H1 (cell line): ENCODE data around the gene THAP11. TPM values are rescaled to one million over a fixed set of nuclear protein-coding genes. Genes with fewer than 3 reads are reported as not detected.
A peak's percentile ranks its signal among the peaks of the same experiment; 100 is the strongest.

Experiments used
- CTCF ChIA-PET: fragments of 300-600 bp; sonication (Branson Sonifier 250); formaldehyde crosslinking; loops from one replicate; lab custom pipeline; 2021; ENCODE audit not compliant: partially characterized antibody; lab: Charles Lee
- POLR2A ChIA-PET: fragments of 300-600 bp; sonication (Branson Sonifier 250); formaldehyde crosslinking; loops from one replicate; lab custom pipeline; 2021; ENCODE audit warnings: inconsistent platforms; ENCODE audit not compliant: partially characterized antibody; lab: Charles Lee
- DNase-seq, 2 experiments: peaks; one replicate each; pipeline versions ENCODE4 v3.0.0 to v3.0.0-alpha.2; 2010 to 2022; ENCODE audit warnings: low spot score in 2 of 2, low read depth in 1 of 2, mixed read lengths in 1 of 2
- FAIRE-seq: peaks from 2 replicates; lab custom pipeline; 2011; peaks lifted over from hg19 to GRCh38; lab: Jason Lieb, UNC
- H2AFZ ChIP-seq: 2 replicates; pipeline ENCODE4 v1.8.1; 2012; ENCODE audit warnings: low read length, inconsistent platforms
- H2AK5ac ChIP-seq: 2 replicates; pipeline ENCODE4 v1.6.1; 2013; ENCODE audit warnings: low read depth, low read length
- H2BK120ac ChIP-seq: replicated peaks from 2 replicates; pipeline ENCODE3; 2013; ENCODE audit warnings: low read depth, low read length, inconsistent platforms
- H2BK12ac ChIP-seq: 2 replicates; pipeline ENCODE4 v1.6.1; 2013; ENCODE audit warnings: low read depth, low read length
- H2BK15ac ChIP-seq: 2 replicates; pipeline ENCODE4 v1.6.1; 2013; ENCODE audit warnings: low read length
- H2BK20ac ChIP-seq: 2 replicates; pipeline ENCODE4 v1.6.1; 2013; ENCODE audit warnings: low read length
- H2BK5ac ChIP-seq: 2 replicates; pipeline ENCODE4 v1.6.1; 2013; ENCODE audit warnings: low read depth, low read length
- H3K14ac ChIP-seq: 2 replicates; pipeline ENCODE4 v1.6.1; 2013; ENCODE audit warnings: inconsistent platforms; ENCODE audit not compliant: insufficient read length
- H3K18ac ChIP-seq: 2 replicates; pipeline ENCODE4 v1.6.1; 2013; ENCODE audit warnings: low read length; ENCODE audit errors: extremely low read depth
- H3K23ac ChIP-seq: 2 replicates; pipeline ENCODE4 v1.6.1; 2013; ENCODE audit warnings: inconsistent platforms; ENCODE audit not compliant: insufficient read length
- H3K23me2 ChIP-seq: 2 replicates; pipeline ENCODE4 v1.6.1; 2013; ENCODE audit warnings: low read depth, low read length
- H3K27ac ChIP-seq: 2 replicates; pipeline ENCODE4 v1.6.1; 2011; ENCODE audit warnings: low read depth, low read length, inconsistent platforms
- H3K27me3 ChIP-seq, 4 experiments: replicated peaks in 1 of 4; 1 replicate in 1 of 4; 2 replicates in 3 of 4; pipeline versions ENCODE4 v1.6.1 to v1.8.1; 2011 to 2013; ENCODE audit warnings: low read length in 3 of 4, mild to moderate bottlenecking in 3 of 4, inconsistent platforms in 2 of 4, mixed read lengths in 2 of 4, moderate library complexity in 1 of 4; ENCODE audit not compliant: control insufficient read depth in 3 of 4, insufficient read depth in 3 of 4; ENCODE audit errors: extremely low read depth in 1 of 4
- H3K36me3 ChIP-seq, 4 experiments: 2 replicates each; pipeline versions ENCODE4 v1.6.1 to v1.8.1; 2011 to 2013; ENCODE audit warnings: mild to moderate bottlenecking in 4 of 4, low read length in 3 of 4, moderate library complexity in 2 of 4, control low read depth in 1 of 4, inconsistent platforms in 1 of 4; ENCODE audit not compliant: insufficient read depth in 4 of 4, control insufficient read depth in 2 of 4
- H3K4ac ChIP-seq: replicated peaks from 2 replicates; pipeline ENCODE3; 2013; ENCODE audit warnings: low read length, low read depth, mixed read lengths, inconsistent platforms; ENCODE audit not compliant: insufficient read length
- H3K4me1 ChIP-seq, 4 experiments: replicated peaks in 1 of 4; 1 replicate in 1 of 4; 2 replicates in 3 of 4; pipeline versions ENCODE4 v1.6.1 to v1.8.1; 2011 to 2013; ENCODE audit warnings: low read length in 3 of 4, inconsistent platforms in 2 of 4, mixed read lengths in 1 of 4; ENCODE audit not compliant: insufficient read depth in 4 of 4, control insufficient read depth in 3 of 4
- H3K4me2 ChIP-seq, 2 experiments: 2 replicates each; pipeline versions ENCODE4 v1.6.1 to v1.8.1; 2011 to 2013; ENCODE audit warnings: low read depth in 2 of 2, low read length in 2 of 2, control low read depth in 1 of 2, inconsistent platforms in 1 of 2, mild to moderate bottlenecking in 1 of 2; ENCODE audit not compliant: insufficient read depth in 1 of 2
- H3K4me3 ChIP-seq, 4 experiments: fragments of 200-600, 300-600 bp in 1 of 4; sonication (generic), shearing (Covaris generic), sonication (Bioruptor Twin) in 1 of 4; 2 replicates each; pipeline versions ENCODE4 v1.5.1 to v1.8.1; 2011 to 2016; ENCODE audit warnings: low read length in 4 of 4, low read depth in 3 of 4, control low read depth in 2 of 4, inconsistent platforms in 2 of 4, mild to moderate bottlenecking in 2 of 4, mixed read lengths in 1 of 4, moderate library complexity in 1 of 4; ENCODE audit not compliant: insufficient read depth in 2 of 4; ENCODE audit errors: extremely low read depth in 1 of 4
- H3K56ac ChIP-seq: replicated peaks from 2 replicates; pipeline ENCODE3; 2013; ENCODE audit warnings: low read depth, mild to moderate bottlenecking, mixed read lengths, low read length, inconsistent platforms; ENCODE audit not compliant: insufficient read length
- H3K79me1 ChIP-seq: 2 replicates; pipeline ENCODE4 v1.6.1; 2013; ENCODE audit warnings: low read depth, low read length, control low read depth
- H3K79me2 ChIP-seq, 2 experiments: 2 replicates each; pipeline versions ENCODE4 v1.6.1 to v1.8.1; 2012 to 2013; ENCODE audit warnings: low read length in 2 of 2, mild to moderate bottlenecking in 2 of 2, inconsistent platforms in 1 of 2; ENCODE audit not compliant: insufficient read depth in 2 of 2, control insufficient read depth in 1 of 2
- H3K9ac ChIP-seq, 4 experiments: replicated peaks in 1 of 4; 1 replicate in 1 of 4; 2 replicates in 3 of 4; pipeline versions ENCODE4 v1.6.1 to v1.8.1; 2011 to 2013; ENCODE audit warnings: low read depth in 3 of 4, low read length in 3 of 4, control low read depth in 2 of 4, mild to moderate bottlenecking in 2 of 4, moderate library complexity in 2 of 4, inconsistent platforms in 1 of 4; ENCODE audit errors: extremely low read depth in 1 of 4
- H3K9me3 ChIP-seq, 2 experiments: 2 replicates each; pipeline versions ENCODE4 v1.6.1 to v1.8.1; 2012 to 2013; ENCODE audit warnings: mild to moderate bottlenecking in 2 of 2, moderate library complexity in 2 of 2, control low read depth in 1 of 2, inconsistent platforms in 1 of 2, low read depth in 1 of 2, low read length in 1 of 2, mixed read lengths in 1 of 2; ENCODE audit not compliant: insufficient read depth in 2 of 2
- H4K20me1 ChIP-seq, 2 experiments: replicated peaks in 1 of 2; 2 replicates each; pipeline versions ENCODE3 to v1.8.1; 2011 to 2013; ENCODE audit warnings: inconsistent platforms in 2 of 2, low read length in 2 of 2, mild to moderate bottlenecking in 1 of 2; ENCODE audit not compliant: insufficient read depth in 2 of 2, control insufficient read depth in 1 of 2
- H4K5ac ChIP-seq: 2 replicates; pipeline ENCODE4 v1.6.1; 2013; ENCODE audit warnings: low read length, low read depth, mixed read lengths, inconsistent platforms; ENCODE audit not compliant: insufficient read length
- H4K8ac ChIP-seq: 2 replicates; pipeline ENCODE4 v1.8.0; 2013; ENCODE audit warnings: mild to moderate bottlenecking, moderate library complexity, low read length, inconsistent platforms; ENCODE audit not compliant: insufficient read depth; ENCODE audit errors: extremely low read depth
- H4K91ac ChIP-seq: replicated peaks from 2 replicates; pipeline ENCODE3; 2013; ENCODE audit warnings: low read length, mixed read lengths, inconsistent platforms; ENCODE audit not compliant: insufficient read length
- BACH1 ChIP-seq: IDR thresholded peaks from 2 replicates; pipeline ENCODE4 v1.6.1; 2012; ENCODE audit warnings: low read length, improper control_type of control experiment
- KDM1A ChIP-seq: fragments of 200-600, 300-600 bp; sonication (generic); IDR thresholded peaks from 2 replicates; pipeline ENCODE4 v1.7.1; 2016; ENCODE audit warnings: mild to moderate bottlenecking, low read length, borderline replicate concordance
- KDM5A ChIP-seq: fragments of 200-600 bp; IDR thresholded peaks from 2 replicates; pipeline ENCODE4 v1.7.1; 2012; ENCODE audit warnings: mild to moderate bottlenecking, low read length, inconsistent platforms, mixed read lengths
- MAFK ChIP-seq: IDR thresholded peaks from 2 replicates; pipeline ENCODE4 v1.6.1; 2012; ENCODE audit warnings: low read depth, mild to moderate bottlenecking, improper control_type of control experiment, low read length
- PHF8 ChIP-seq: fragments of 200-600 bp; sonication (generic); conservative IDR thresholded peaks from 2 replicates; pipeline ENCODE4 v1.7.1; 2012; ENCODE audit warnings: low read depth, mild to moderate bottlenecking, inconsistent platforms, low read length, moderate library complexity
- SIN3A ChIP-seq, 2 experiments: IDR thresholded peaks in 1 of 2; conservative IDR thresholded peaks in 1 of 2; 2 replicates each; pipeline ENCODE4 v1.6.1; 2011 to 2012; ENCODE audit warnings: low read length in 2 of 2, improper control_type of control experiment in 1 of 2, low read depth in 1 of 2, mild to moderate bottlenecking in 1 of 2
- SIRT6 ChIP-seq: IDR thresholded peaks from one replicate; pipeline ENCODE4 v1.7.1; 2012; ENCODE audit warnings: low read length, inconsistent platforms
- WGBS, 2 experiments: shearing (Covaris generic) in 1 of 2; methylation state at CpG; one replicate each; pipeline versions ENCODE4 v1.1.6 to v1.1.7; 2013 to 2015; ENCODE audit warnings: low lambda C conversion rate in 2 of 2, mixed read lengths in 2 of 2, inconsistent platforms in 1 of 2, low coverage in 1 of 2, missing lambda C conversion rate in 1 of 2; ENCODE audit not compliant: insufficient replicate concordance in 2 of 2, insufficient coverage in 1 of 2, insufficient read length in 1 of 2; ENCODE audit errors: extremely low coverage in 1 of 2, missing lambda C conversion rate in 1 of 2; 5-methylcytosine and 5-hydroxymethylcytosine counted together
- polyA plus RNA-seq, 7 experiments: library from polyadenylated mRNA; depleted of rRNA in 3 of 7; stranded (reverse) in 5 of 7; unstranded in 2 of 7; fragments of >200 nt in 5 of 7; fragments of 200-250 nt in 2 of 7; gene quantifications; 1 replicate in 5 of 7; 2 replicates in 1 of 7; 4 replicates in 1 of 7; pipeline versions ENCODE4 v1.2.1 to v1.2.3, GENCODE V29; 2011 to 2013; ENCODE audit warnings: missing spikeins in 2 of 7, mixed read lengths in 2 of 7
- total RNA-seq: library from RNA; stranded (reverse); fragmentation: NEBNext Ultra II Directional; extraction: Animal tissue kit (Norgen Biotek cat#: 25700); gene quantifications from 2 replicates; pipeline ENCODE4 v1.2.1, GENCODE V29; 2021
- TF ChIP-seq, protein P1 (sequence below): IDR thresholded peaks from 2 replicates; pipeline ENCODE4 v1.6.1; 2011; ENCODE audit warnings: low read length, improper control_type of control experiment

THAP11 gene
- total and polyA plus RNA-seq, 2 of the 8 experiments (the other 6 are each of a cell fraction or from before 2014, with no cell fraction given), result 50.8 to 54.8 TPM

DNA sequence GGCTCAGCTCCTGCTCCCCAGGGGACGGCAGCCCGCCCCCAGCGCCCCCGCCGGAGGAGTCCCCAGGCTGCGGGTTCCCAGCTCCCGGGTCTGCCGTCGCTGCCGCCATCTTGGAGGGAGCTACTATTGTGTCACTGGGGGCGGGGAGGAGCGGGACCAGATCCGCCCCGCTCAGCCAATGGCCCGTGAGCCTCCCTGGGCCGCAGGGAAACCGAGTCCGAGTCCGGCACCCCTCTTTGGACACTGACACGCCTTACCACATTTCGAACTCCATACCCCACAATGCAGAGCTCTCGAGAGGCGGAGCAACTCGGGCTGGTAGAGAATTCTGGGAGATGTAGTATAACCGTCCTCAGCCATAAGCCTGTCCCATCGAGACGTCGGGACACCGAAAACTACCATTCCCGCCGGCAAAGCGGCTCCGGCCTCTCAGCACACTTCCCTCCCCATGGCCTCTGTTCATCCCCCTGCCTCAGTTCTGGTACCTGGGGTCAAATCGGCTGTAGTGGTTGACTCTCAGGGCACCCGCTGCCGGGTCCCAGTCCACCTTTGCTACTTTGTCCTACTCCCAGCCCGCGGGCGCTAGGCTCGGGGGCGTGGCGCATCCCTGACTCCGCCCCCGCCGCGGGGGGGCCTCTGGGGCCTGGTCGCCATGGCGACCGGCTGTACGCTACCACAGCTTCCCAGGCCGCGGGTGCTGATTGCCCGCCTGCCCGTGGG is 35.5 kb upstream of the THAP11 start, which contains the start of the genes RANBP10 and TSNAXIP1:
TSS of gene RANBP10 (minus strand) at position 133 of the 720 bp plus-strand sequence. CDS start at position 109, 24 bp downstream.
TSS of gene TSNAXIP1 (plus strand) at position 462 of the 720 bp plus-strand sequence. CDS start 261 bp downstream, outside the sequence.
- peaks cover 4 to 9% (median 5%) of the 10 kb centered on the region in 4 experiments; a peak in 6 of 7 replicates for H3K4me1 ChIP-seq
- H3K9me3 ChIP-seq, result no peaks in the 10 kb centered on the region
- no peak within 1 kb of the TSS for H3K4ac ChIP-seq
- H4K5ac ChIP-seq, result peak within 1 kb of the TSS; percentile 71
- peak within 1 kb of the TSS; percentile 52 for H3K27ac ChIP-seq
- no peak within 1 kb of the TSS for H2AK5ac ChIP-seq
- POLR2A ChIA-PET, result interaction anchor here (0.6 to 2.0 kb wide), 18 partner anchors 8 to 427 kb away, joined by 3 to 8 read pairs (median 4); partner anchors contain the start of genes DDX28, DUS2, GFOD2 and NFATC3
- peak within 1 kb of the TSS; percentile 60; the same call in 1 of the 2 replicates for H2BK5ac ChIP-seq
- H3K36me3 ChIP-seq, result peaks cover 0 to 5% (median 0%) of the 10 kb centered on the region in 4 experiments; a peak in 3 of 8 replicates
- no peak within 1 kb of the TSS for H3K14ac ChIP-seq
- H3K79me2 ChIP-seq, result peaks cover 5 to 21% of the 10 kb centered on the region in 2 experiments; a peak in 3 of 4 replicates
- FAIRE-seq (peak; percentile 62), DNase-seq (peak; percentile 93 to 97)
- H2BK20ac ChIP-seq, result no peak within 1 kb of the TSS
- H3K23me2 ChIP-seq, result peaks cover 11% of the 10 kb centered on the region
- peak within 1 kb of the TSS; percentile 98 for H2AFZ ChIP-seq
- no peak within 1 kb of the TSS for H2BK12ac ChIP-seq
- H3K9ac ChIP-seq, result peak within 1 kb of the TSS; percentile 79 to 88 (median 83)
- peak within 1 kb of the TSS; percentile 93 to 96 for H3K4me2 ChIP-seq
- H3K56ac ChIP-seq, result no peak within 1 kb of the TSS
- H4K20me1 ChIP-seq, result peaks cover 0 to 3% of the 10 kb centered on the region in 2 experiments
- no peaks in the 10 kb centered on the region for H3K27me3 ChIP-seq
- CTCF ChIA-PET, result interaction anchor here (0.6 to 3.0 kb wide), 12 partner anchors 9 to 144 kb away, joined by 3 to 29 read pairs (median 4); partner anchors contain the start of gene LCAT
- no peak within 1 kb of the TSS for H2BK15ac ChIP-seq
- H3K79me1 ChIP-seq, result peaks cover 9% of the 10 kb centered on the region; the same call in 1 of the 2 replicates
- no peak within 1 kb of the TSS for H4K91ac ChIP-seq
- no peak within 1 kb of the TSS; the same call in 1 of the 2 replicates for H3K18ac ChIP-seq
- WGBS, 2 experiments, result 1% methylated on average over 53 of the region's 54 CpGs; no CpG with 5 or more reads in 1 of the 2 experiments
- no peak within 1 kb of the TSS for H3K23ac ChIP-seq
- peak within 1 kb of the TSS; percentile 95 to 98 (median 96) for H3K4me3 ChIP-seq
- H4K8ac ChIP-seq, result peak within 1 kb of the TSS; percentile 95
- no peak within 1 kb of the TSS for H2BK120ac ChIP-seq
- TF ChIP-seq KDM5A, result 0 out of 2 replicates have a peak, but pooled peaks have one; percentile 71
- no peak for TF ChIP-seq BACH1
- no peak for TF ChIP-seq MAFK
- peak; percentile 78 to 91; a peak in 3 of 4 replicates for TF ChIP-seq SIN3A (conservative IDR thresholded peaks at IDR 0.05 in 1 of 2, IDR thresholded peaks at IDR 0.05 in 1 of 2; ENCODE audit: low read depth in 1 of 2, low read length in 2 of 2)
- TF ChIP-seq PHF8, result peak; percentile 15; the same call in 1 of the 2 replicates
- no peak for TF ChIP-seq SIRT6
- TF ChIP-seq, protein P1, sequence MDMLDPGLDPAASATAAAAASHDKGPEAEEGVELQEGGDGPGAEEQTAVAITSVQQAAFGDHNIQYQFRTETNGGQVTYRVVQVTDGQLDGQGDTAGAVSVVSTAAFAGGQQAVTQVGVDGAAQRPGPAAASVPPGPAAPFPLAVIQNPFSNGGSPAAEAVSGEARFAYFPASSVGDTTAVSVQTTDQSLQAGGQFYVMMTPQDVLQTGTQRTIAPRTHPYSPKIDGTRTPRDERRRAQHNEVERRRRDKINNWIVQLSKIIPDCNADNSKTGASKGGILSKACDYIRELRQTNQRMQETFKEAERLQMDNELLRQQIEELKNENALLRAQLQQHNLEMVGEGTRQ, result no peak
- no peak for TF ChIP-seq KDM1A
